Left lung (tissue), 10 donors: Measurements from ENCODE around the gene TES. TPM values are rescaled to one million over a fixed set of nuclear protein-coding genes. Genes with fewer than 3 reads are reported as not detected.

ENCODE experiments used
- ATAC-seq: fragments of 200-7000 bp; cut with Tn5 transposase; one replicate; pipeline ENCODE4 v1.9.1; 2020; ENCODE audit warnings: moderate library complexity
- DNase-seq, 4 donors: peaks; one replicate each; pipeline ENCODE4 v3.0.0-alpha.2; 2013 to 2020
- H3K27ac ChIP-seq, 2 donors: fragments of 200-600 bp; sonication (generic) in 1 of 2; one replicate each; pipeline versions ENCODE4 v1.5.0 to v1.8.0; 2020 to 2021
- H3K27me3 ChIP-seq, 2 donors: fragments of 200-600 bp; sonication (generic) in 1 of 2; one replicate each; pipeline versions ENCODE4 v1.5.0 to v1.8.0; 2020 to 2021
- H3K36me3 ChIP-seq, 2 donors: fragments of 200-600 bp; sonication (generic) in 1 of 2; one replicate each; pipeline versions ENCODE4 v1.5.0 to v1.8.0; 2020 to 2021
- H3K4me1 ChIP-seq, 2 donors: fragments of 200-600 bp; one replicate each; pipeline ENCODE4 v1.8.0; 2021
- H3K4me3 ChIP-seq, 2 donors: fragments of 200-600 bp; sonication (generic) in 1 of 2; one replicate each; pipeline versions ENCODE4 v1.5.0 to v1.8.0; 2020 to 2021; ENCODE audit warnings: mild to moderate bottlenecking in 1 of 2
- H3K9me3 ChIP-seq, 2 donors: fragments of 200-600 bp; sonication (generic) in 1 of 2; one replicate each; pipeline versions ENCODE4 v1.5.0 to v1.8.0; 2020 to 2021
- intact Hi-C, 2 donors: fragments of 100-400 bp; cut with DNase I; formaldehyde crosslinking; loops; one replicate each; pipeline versions ENCODE4 v1.11.2 to v1.14.2; 2022
- polyA plus RNA-seq, 6 donors: library from polyadenylated mRNA; unstranded; fragments of 120-200 nt; gene quantifications; one replicate each; pipeline ENCODE4 v1.2.1, GENCODE V29; 2013; ENCODE audit not compliant: insufficient read length in 6 of 6
- total RNA-seq, 2 donors: library from RNA; stranded (reverse); fragmentation: NEBNext Ultra II Directional; extraction: Animal tissue kit (Norgen Biotek cat#: 25700); gene quantifications; one replicate each; pipeline ENCODE4 v1.2.1, GENCODE V29; 2021
- TF ChIP-seq, protein P1 (sequence below), 2 donors: fragments of 200-600 bp; sonication (generic) in 1 of 2; IDR thresholded peaks; one replicate each; pipeline versions ENCODE4 v1.5.0 to v1.8.0; 2021; ENCODE audit warnings: antibody characterized with exemption in 2 of 2
- donor health status: DM: no; HTN: yes; CAD: no.
- donor health status: DM: no; HTN: no; CAD: no.

Gene TES
- total and polyA plus RNA-seq, 8 donors, result 56.6 to 113 (median 66.5) TPM

- H3K27me3 ChIP-seq, result no peaks in the 10 kb centered on the region
- DNase-seq, result peak in 2 of 4 donors; percentile 65 to 79
- TF ChIP-seq, protein P1, sequence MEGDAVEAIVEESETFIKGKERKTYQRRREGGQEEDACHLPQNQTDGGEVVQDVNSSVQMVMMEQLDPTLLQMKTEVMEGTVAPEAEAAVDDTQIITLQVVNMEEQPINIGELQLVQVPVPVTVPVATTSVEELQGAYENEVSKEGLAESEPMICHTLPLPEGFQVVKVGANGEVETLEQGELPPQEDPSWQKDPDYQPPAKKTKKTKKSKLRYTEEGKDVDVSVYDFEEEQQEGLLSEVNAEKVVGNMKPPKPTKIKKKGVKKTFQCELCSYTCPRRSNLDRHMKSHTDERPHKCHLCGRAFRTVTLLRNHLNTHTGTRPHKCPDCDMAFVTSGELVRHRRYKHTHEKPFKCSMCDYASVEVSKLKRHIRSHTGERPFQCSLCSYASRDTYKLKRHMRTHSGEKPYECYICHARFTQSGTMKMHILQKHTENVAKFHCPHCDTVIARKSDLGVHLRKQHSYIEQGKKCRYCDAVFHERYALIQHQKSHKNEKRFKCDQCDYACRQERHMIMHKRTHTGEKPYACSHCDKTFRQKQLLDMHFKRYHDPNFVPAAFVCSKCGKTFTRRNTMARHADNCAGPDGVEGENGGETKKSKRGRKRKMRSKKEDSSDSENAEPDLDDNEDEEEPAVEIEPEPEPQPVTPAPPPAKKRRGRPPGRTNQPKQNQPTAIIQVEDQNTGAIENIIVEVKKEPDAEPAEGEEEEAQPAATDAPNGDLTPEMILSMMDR (IDR thresholded peaks at IDR 0.05), result peak; percentile 62 to 74
- intact Hi-C loops, result loop anchor here in 1 of 2 donors (5.0 to 10.0 kb wide), 2 partner anchors 266 to 329 kb away; partner anchors contain the start of gene CAV1
- H3K27ac ChIP-seq, result peak overlapping the region in 1 of 2 donors; percentile 1
- peaks cover 0 to 37% of the 10 kb centered on the region in 2 donors for H3K36me3 ChIP-seq
- H3K4me3 ChIP-seq, result no peak overlapping the region
- peaks cover 0 to 7% of the 10 kb centered on the region in 2 donors for H3K4me1 ChIP-seq
- H3K9me3 ChIP-seq, result no peaks in the 10 kb centered on the region
- ATAC-seq, result peak; percentile 87
These were observed 48.4 kb downstream of the TES start for GRCh38 chr7:116258734-116259133.

GRCh38 chr7:116259156-116259870 lies 49.0 kb downstream of the TES start:
- TF ChIP-seq, protein P1 (IDR thresholded peaks at IDR 0.05), result no peak
- no peak for DNase-seq
- intact Hi-C loops, result loop anchor here in 1 of 2 donors (5.0 to 10.0 kb wide), 2 partner anchors 265 to 328 kb away; partner anchors contain the start of gene CAV1

DNA sequence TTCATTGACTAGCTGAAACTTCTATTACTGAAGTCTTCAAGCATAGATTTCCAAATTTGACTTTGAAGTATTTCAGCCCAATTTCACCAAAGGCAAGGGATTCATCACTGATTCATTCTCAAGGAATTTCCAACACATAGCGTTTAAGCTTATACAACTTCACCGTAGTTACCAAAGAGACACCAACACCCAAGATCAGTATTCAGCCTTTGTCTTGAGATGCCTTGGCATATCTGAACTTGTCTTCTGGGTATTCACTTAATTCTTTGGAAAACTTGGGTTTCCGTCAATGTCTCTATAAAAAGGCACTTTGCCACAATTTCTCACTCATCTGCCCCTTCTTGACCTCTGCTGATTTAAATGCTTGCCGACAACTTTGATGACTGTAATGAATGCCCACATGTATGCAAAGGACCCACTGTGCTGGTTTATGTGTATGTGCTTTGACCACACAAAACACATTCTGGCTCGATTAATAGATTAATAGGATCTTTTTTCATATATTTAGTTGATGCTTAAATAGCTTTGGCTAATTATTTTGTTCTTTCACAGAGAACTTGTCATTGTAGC lies 49.6 kb downstream of the TES start:
- DNase-seq, result no peak
- Histone ChIP-seq H3K4me1 (peaks cover 0 to 7% of the 10 kb centered on the region in 2 donors), H3K9me3 (no peaks in the 10 kb centered on the region), H3K27ac (no peak overlapping the region), H3K36me3 (peaks cover 0 to 29% of the 10 kb centered on the region in 2 donors), H3K4me3 (no peak overlapping the region), H3K27me3 (no peaks in the 10 kb centered on the region)
- ATAC-seq, result no peak
- intact Hi-C loops, result loop anchor here in 1 of 2 donors (5.0 to 10.0 kb wide), 2 partner anchors 265 to 327 kb away; partner anchors contain the start of gene CAV1
- TF ChIP-seq, protein P1 (IDR thresholded peaks at IDR 0.05), result no peak

More at GRCh38 chr7:116259156-116259870, 49.0 kb downstream of the TES start:
- Histone ChIP-seq H3K4me1 (peaks cover 0 to 7% of the 10 kb centered on the region in 2 donors), H3K27me3 (no peaks in the 10 kb centered on the region), H3K36me3 (peaks cover 0 to 32% of the 10 kb centered on the region in 2 donors), H3K4me3 (no peak overlapping the region), H3K9me3 (no peaks in the 10 kb centered on the region), H3K27ac (peak overlapping the region in 1 of 2 donors; percentile 1)
- ATAC-seq, result no peak

DNA sequence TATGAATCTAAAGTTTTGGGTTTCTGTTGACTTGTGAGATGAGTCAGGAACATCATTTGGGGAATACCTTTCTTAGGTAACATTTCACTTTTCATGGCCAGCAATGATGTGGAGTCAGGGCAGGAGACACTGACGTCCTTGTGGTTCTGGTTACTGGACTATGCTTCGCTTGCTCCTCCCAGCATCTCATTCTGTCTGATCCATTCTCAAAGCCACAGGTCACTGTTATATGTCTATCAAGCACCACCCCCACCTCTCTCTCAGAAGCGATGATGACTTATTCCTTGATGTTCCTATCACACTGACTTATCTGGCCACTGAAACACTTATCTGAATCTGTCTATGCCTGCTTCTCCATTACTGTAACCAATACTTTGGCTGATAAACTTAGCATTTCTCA lies 51.6 kb downstream of the TES start:
- Histone ChIP-seq H3K4me1 (peaks cover 0 to 7% of the 10 kb centered on the region in 2 donors), H3K27me3 (no peaks in the 10 kb centered on the region), H3K27ac (no peak overlapping the region), H3K36me3 (peaks cover 0 to 16% of the 10 kb centered on the region in 2 donors), H3K4me3 (no peak overlapping the region), H3K9me3 (no peaks in the 10 kb centered on the region)
- intact Hi-C loops, result no loop called here
- TF ChIP-seq, protein P1 (IDR thresholded peaks at IDR 0.05), result no peak
- DNase-seq (no peak), ATAC-seq (no peak)

DNA sequence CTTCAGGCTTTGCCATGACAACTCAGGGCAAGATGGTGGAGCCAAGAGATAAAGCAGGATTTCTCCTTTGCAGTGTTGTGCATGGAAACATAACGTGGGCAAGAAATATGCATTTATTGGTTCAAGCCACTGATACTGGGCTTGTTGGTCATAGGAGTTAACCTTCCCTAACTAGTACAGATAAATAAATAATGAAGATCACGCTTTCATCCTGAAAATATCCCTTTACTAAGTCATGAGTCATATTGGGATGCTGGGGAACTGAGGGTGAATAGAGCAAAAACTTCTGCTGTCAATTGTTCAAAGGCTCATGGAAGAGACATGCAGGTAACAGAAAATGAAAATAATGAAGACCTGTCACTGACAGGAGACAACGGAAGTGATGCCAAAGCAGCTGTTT lies 55.5 kb downstream of the TES start:
- intact Hi-C loops, result no loop called here
- no peak overlapping the region for H3K4me3 ChIP-seq
- H3K9me3 ChIP-seq, result no peaks in the 10 kb centered on the region
- no peak overlapping the region for H3K27ac ChIP-seq
- no peaks in the 10 kb centered on the region for H3K36me3 ChIP-seq
- H3K4me1 ChIP-seq, result peaks cover 0 to 1% of the 10 kb centered on the region in 2 donors
- ATAC-seq (no peak), DNase-seq (no peak)
- TF ChIP-seq, protein P1 (IDR thresholded peaks at IDR 0.05), result no peak
- no peaks in the 10 kb centered on the region for H3K27me3 ChIP-seq
